Measurements from ENCODE around the gene PTPRJ.

GRCh38 chr11:48080301-48080861 lies 100.0 kb downstream of the PTPRJ start:
- TF ChIP-seq CTCF (IDR thresholded peaks at IDR 0.05), result no peak
- no peak for TF ChIP-seq POLR2A (IDR thresholded peaks at IDR 0.05)
